CD14-positive monocyte (primary cell): ENCODE data around the gene STPG2. TPM values are rescaled to one million over a fixed set of nuclear protein-coding genes. Genes with fewer than 3 reads are reported as not detected.

ENCODE experiments used
- DNase-seq, 3 donors: peaks; one replicate each; pipeline ENCODE4 v3.0.0-alpha.2; 2011 to 2022
- H2AFZ ChIP-seq: 2 replicates; pipeline ENCODE4 v1.6.0; 2012; ENCODE audit warnings: mild to moderate bottlenecking, low read depth, low read length, inconsistent platforms; ENCODE audit not compliant: insufficient read depth, poor library complexity, severe bottlenecking
- H3K27ac ChIP-seq, 2 donors: 1 replicate in 1 of 2; 2 replicates in 1 of 2; pipeline ENCODE4 v1.5.1; 2012 to 2013; ENCODE audit warnings: low read length in 2 of 2, control low read depth in 1 of 2, inconsistent platforms in 1 of 2, low read depth in 1 of 2, mild to moderate bottlenecking in 1 of 2
- H3K27me3 ChIP-seq, 2 donors: one replicate each; pipeline versions ENCODE4 v1.6.0 to v1.6.1; 2011 to 2013; ENCODE audit warnings: low read length in 2 of 2; ENCODE audit not compliant: control insufficient read depth in 2 of 2, insufficient read depth in 2 of 2
- H3K36me3 ChIP-seq, 2 donors: replicated peaks in 1 of 2; 1 replicate in 1 of 2; 2 replicates in 1 of 2; pipeline versions ENCODE4 v1.5.1 to v1.6.1; 2012 to 2013; ENCODE audit warnings: low read length in 2 of 2, control low read depth in 1 of 2, inconsistent platforms in 1 of 2, mild to moderate bottlenecking in 1 of 2; ENCODE audit not compliant: insufficient read depth in 2 of 2, control insufficient read depth in 1 of 2
- H3K4me1 ChIP-seq, 2 donors: 1 replicate in 1 of 2; 2 replicates in 1 of 2; pipeline versions ENCODE4 v1.5.1 to v1.6.1; 2012 to 2013; ENCODE audit warnings: low read length in 2 of 2, control low read depth in 1 of 2, inconsistent platforms in 1 of 2, mild to moderate bottlenecking in 1 of 2, moderate library complexity in 1 of 2; ENCODE audit not compliant: insufficient read depth in 2 of 2, control insufficient read depth in 1 of 2
- H3K4me2 ChIP-seq: replicated peaks from 2 replicates; pipeline ENCODE3; 2012; ENCODE audit warnings: low read length, moderate library complexity, mild to moderate bottlenecking; ENCODE audit not compliant: poor library complexity, severe bottlenecking; ENCODE audit errors: extremely low read depth
- H3K4me3 ChIP-seq, 3 experiments: fragments of 200-600 bp in 1 of 3; sonication (generic) in 1 of 3; replicated peaks in 1 of 3; 1 replicate in 2 of 3; 2 replicates in 1 of 3; pipeline ENCODE4 v1.5.1; 2011 to 2013; ENCODE audit warnings: low read length in 3 of 3, mild to moderate bottlenecking in 3 of 3, control low read depth in 2 of 3, low read depth in 2 of 3, inconsistent platforms in 1 of 3, moderate library complexity in 1 of 3
- H3K79me2 ChIP-seq: 2 replicates; pipeline ENCODE4 v1.6.0; 2012; ENCODE audit warnings: mild to moderate bottlenecking, control low read depth, inconsistent platforms, low read length, moderate library complexity; ENCODE audit not compliant: insufficient read depth
- H3K9ac ChIP-seq: 2 replicates; pipeline ENCODE4 v1.6.0; 2017; ENCODE audit warnings: low read length, mild to moderate bottlenecking; ENCODE audit not compliant: insufficient read depth, poor library complexity, severe bottlenecking
- H3K9me3 ChIP-seq, 2 donors: replicated peaks in 1 of 2; 1 replicate in 1 of 2; 2 replicates in 1 of 2; pipeline versions ENCODE4 v1.5.1 to v1.6.1; 2012 to 2013; ENCODE audit warnings: low read length in 2 of 2, control low read depth in 1 of 2; ENCODE audit not compliant: control insufficient read depth in 1 of 2, insufficient read depth in 1 of 2
- H4K20me1 ChIP-seq: 2 replicates; pipeline ENCODE4 v1.6.0; 2012; ENCODE audit warnings: mild to moderate bottlenecking, low read length, control low read depth, moderate library complexity; ENCODE audit not compliant: insufficient read depth
- H3K27ac Mint-ChIP-seq, 7 donors: one replicate each; pipeline ENCODE4 v1.8.0; 2020; ENCODE audit warnings: mild to moderate bottlenecking in 7 of 7, mixed read lengths in 7 of 7, moderate library complexity in 6 of 7, inconsistent platforms in 2 of 7
- H3K27me3 Mint-ChIP-seq, 3 donors: one replicate each; pipeline ENCODE4 v1.8.0; 2021 to 2022; ENCODE audit warnings: low read depth in 3 of 3, mild to moderate bottlenecking in 3 of 3, mixed read lengths in 3 of 3, moderate library complexity in 3 of 3, inconsistent platforms in 1 of 3
- H3K36me3 Mint-ChIP-seq, 2 donors: one replicate each; pipeline ENCODE4 v1.8.0; 2020; ENCODE audit warnings: mixed read lengths in 2 of 2, inconsistent platforms in 1 of 2, mild to moderate bottlenecking in 1 of 2
- H3K4me1 Mint-ChIP-seq: one replicate; pipeline ENCODE4 v1.8.0; 2020; ENCODE audit warnings: mild to moderate bottlenecking, mixed read lengths
- H3K4me3 Mint-ChIP-seq, 2 donors: one replicate each; pipeline ENCODE4 v1.8.0; 2020; ENCODE audit warnings: mild to moderate bottlenecking in 2 of 2, mixed read lengths in 2 of 2, moderate library complexity in 1 of 2
- H3K9me3 Mint-ChIP-seq, 7 donors: one replicate each; pipeline ENCODE4 v1.8.0; 2020 to 2022; ENCODE audit warnings: mixed read lengths in 7 of 7, mild to moderate bottlenecking in 6 of 7, moderate library complexity in 6 of 7, inconsistent platforms in 2 of 7
- CTCF ChIP-seq: fragments of 200-600 bp; IDR thresholded peaks from one replicate; pipeline ENCODE4 v1.8.0; 2022; ENCODE audit warnings: antibody characterized with exemption, mild to moderate bottlenecking
- WGBS: methylation state at CpG from one replicate; pipeline ENCODE4 v1.1.5; 2013; ENCODE audit warnings: missing lambda C conversion rate; ENCODE audit not compliant: insufficient coverage; 5-methylcytosine and 5-hydroxymethylcytosine counted together
- intact Hi-C, 2 donors: fragments of 100-400 bp; cut with micrococcal nuclease; formaldehyde crosslinking; loops; one replicate each; pipeline versions ENCODE4 v1.15.0 to v1.15.1; 2023
- polyA plus RNA-seq, 3 donors: library from polyadenylated mRNA; depleted of rRNA in 1 of 3; unstranded in 2 of 3; stranded (reverse) in 1 of 3; fragments of 300-500 nt in 2 of 3; fragments of >200 nt in 1 of 3; fragmentation: Illumina TruSeq in 2 of 3; gene quantifications; 1 replicate in 2 of 3; 2 replicates in 1 of 3; pipeline ENCODE4 v1.2.3, GENCODE V29; 2012 to 2021

Gene STPG2
- polyA plus RNA-seq, 3 donors, result 0.04 TPM; not detected in 2

- intact Hi-C loops, result no loop called here
- no peak overlapping the region for H3K27ac Mint-ChIP-seq
- no peaks in the 10 kb centered on the region for H3K36me3 Mint-ChIP-seq
- H3K27me3 Mint-ChIP-seq, result no peaks in the 10 kb centered on the region
- H3K4me1 Mint-ChIP-seq, result no peaks in the 10 kb centered on the region
- H3K9me3 ChIP-seq, result peaks cover 14 to 19% of the 10 kb centered on the region in 2 donors
- H3K4me3 ChIP-seq, result no peak overlapping the region
- 86% methylated on average over 7 of the region's 7 CpGs for WGBS
- no peaks in the 10 kb centered on the region for H3K79me2 ChIP-seq
- no peak overlapping the region for H3K9ac ChIP-seq
- H3K9me3 Mint-ChIP-seq, result peaks cover 7 to 34% (median 21%) of the 10 kb centered on the region in 7 donors
- H3K4me3 Mint-ChIP-seq, result no peak overlapping the region
- no peak overlapping the region for H2AFZ ChIP-seq
- H3K27ac ChIP-seq, result no peak overlapping the region
- DNase-seq, result no peak
- no peaks in the 10 kb centered on the region for H3K4me1 ChIP-seq
- no peak overlapping the region for H3K4me2 ChIP-seq
- no peaks in the 10 kb centered on the region for H3K27me3 ChIP-seq
- no peaks in the 10 kb centered on the region for H4K20me1 ChIP-seq
- no peak for TF ChIP-seq CTCF
- H3K36me3 ChIP-seq, result no peaks in the 10 kb centered on the region
Observed at GRCh38 chr4:98055800-98056501, 87.3 kb downstream of the STPG2 start.

- Mint-ChIP-seq H3K9me3 (peaks cover 3 to 24% (median 10%) of the 10 kb centered on the region in 7 donors), H3K27me3 (peaks cover 0 to 2% (median 2%) of the 10 kb centered on the region in 3 donors), H3K27ac (peak overlapping the region in 1 of 7 donors; percentile 21), H3K4me3 (no peak overlapping the region), H3K4me1 (no peaks in the 10 kb centered on the region), H3K36me3 (no peaks in the 10 kb centered on the region)
- peaks cover 12 to 15% of the 10 kb centered on the region in 2 donors for H3K9me3 ChIP-seq
- DNase-seq, result no peak
- no peak overlapping the region for H3K4me2 ChIP-seq
- no peak for TF ChIP-seq CTCF
- no CpG with 5 or more reads among the region's 1 CpG for WGBS
- intact Hi-C loops, result no loop called here
- no peaks in the 10 kb centered on the region for H3K36me3 ChIP-seq
- no peaks in the 10 kb centered on the region for H3K79me2 ChIP-seq
- H4K20me1 ChIP-seq, result no peaks in the 10 kb centered on the region
- no peak overlapping the region for H3K4me3 ChIP-seq
- no peak overlapping the region for H3K9ac ChIP-seq
- no peaks in the 10 kb centered on the region for H3K27me3 ChIP-seq
- no peak overlapping the region for H3K27ac ChIP-seq
- no peak overlapping the region for H2AFZ ChIP-seq
- H3K4me1 ChIP-seq, result no peaks in the 10 kb centered on the region
Observed at GRCh38 chr4:98046665-98047064, 96.6 kb downstream of the STPG2 start.
